ENCODE data around the gene UXT.

GRCh38 chrX:47611489-47611888 is 47.5 kb downstream of the UXT start:
- TF ChIP-seq CTCF (conservative IDR thresholded peaks at IDR 0.05 in 1 of 2, IDR thresholded peaks at IDR 0.05 in 1 of 2; ENCODE audit: low read depth in 1 of 2, low read length in 2 of 2) (no peak), EZH2 (IDR thresholded peaks at IDR 0.05; ENCODE audit: low read length, missing control alignments) (no peak)
